HEK293 (cell line): Measurements from ENCODE around the gene ZCCHC2.

Source experiments
- CTCF ChIA-PET: fragments of 350-600 bp; formaldehyde crosslinking; extraction: SDS; loops from one replicate; lab custom pipeline; 2021; ENCODE audit warnings: antibody characterized with exemption; lab: Yijun Ruan, JAX
- POLR2A ChIA-PET: fragments of 300-600 bp; formaldehyde crosslinking; extraction: SDS; loops from one replicate; lab custom pipeline; 2020; ENCODE audit warnings: antibody characterized with exemption, inconsistent platforms; lab: Yijun Ruan, JAX
- H3K27ac ChIP-seq: fragments of 200-500 bp; sonication (Bioruptor generic); 2 replicates; pipeline ENCODE4 v1.5.1; 2014; ENCODE audit warnings: low read depth, low read length, control low read depth, inconsistent platforms; ENCODE audit errors: extremely low read depth
- H3K36me3 ChIP-seq, 2 experiments: fragments of 200-500 bp in 1 of 2; sonication (Bioruptor generic) in 1 of 2; 1 replicate in 1 of 2; 2 replicates in 1 of 2; pipeline ENCODE4 v1.5.1; 2014 to 2017; ENCODE audit warnings: inconsistent platforms in 2 of 2, low read length in 2 of 2; ENCODE audit not compliant: control insufficient read depth in 2 of 2, insufficient read depth in 1 of 2
- H3K4me1 ChIP-seq: fragments of 200-500 bp; sonication (Bioruptor generic); 2 replicates; pipeline ENCODE4 v1.5.1; 2014; ENCODE audit warnings: mild to moderate bottlenecking, low read length, inconsistent platforms; ENCODE audit not compliant: control insufficient read depth, insufficient read depth
- H3K4me3 ChIP-seq: 2 replicates; pipeline ENCODE4 v1.5.1; 2011; ENCODE audit warnings: low read depth, mild to moderate bottlenecking, control low read depth, low read length, moderate library complexity
- H3K9me3 ChIP-seq: fragments of 200-500 bp; sonication (Bioruptor generic); 2 replicates; pipeline ENCODE4 v1.5.1; 2014; ENCODE audit warnings: low read depth, low read length, inconsistent platforms; ENCODE audit not compliant: control insufficient read depth, insufficient read depth
- ELK4 ChIP-seq: IDR thresholded peaks from 2 replicates; pipeline ENCODE4 v1.6.1; 2011; ENCODE audit warnings: mild to moderate bottlenecking, low read depth, low read length, borderline replicate concordance
- IKZF3 ChIP-seq: fragments of 450-650 bp; IDR thresholded peaks from 2 replicates; pipeline ENCODE4 v1.5.0; 2018; ENCODE audit warnings: missing biosample characterization, mild to moderate bottlenecking, missing genetic modification characterization, moderate library complexity
- KLF9 ChIP-seq: fragments of 450-650 bp; formaldehyde crosslinking; IDR thresholded peaks from 2 replicates; pipeline ENCODE4 v1.5.1; 2016; ENCODE audit warnings: missing biosample characterization, missing genetic modification characterization, low read depth
- OSR2 ChIP-seq: fragments of 450-650 bp; formaldehyde crosslinking; IDR thresholded peaks from 2 replicates; pipeline ENCODE4 v1.5.1; 2016; ENCODE audit warnings: missing biosample characterization, missing genetic modification characterization
- RBAK ChIP-seq: fragments of 450-650 bp; formaldehyde crosslinking; IDR thresholded peaks from 2 replicates; pipeline ENCODE4 v1.5.1; 2016; ENCODE audit warnings: missing biosample characterization, missing genetic modification characterization
- SP2 ChIP-seq: fragments of 450-650 bp; formaldehyde crosslinking; IDR thresholded peaks from 2 replicates; pipeline ENCODE4 v1.5.1; 2016; ENCODE audit warnings: missing biosample characterization, missing genetic modification characterization
- ZBTB1 ChIP-seq: fragments of 450-650 bp; formaldehyde crosslinking; IDR thresholded peaks from 2 replicates; pipeline ENCODE4 v1.5.1; 2016; ENCODE audit warnings: missing biosample characterization, missing genetic modification characterization
- ZBTB7A ChIP-seq: fragments of 450-650 bp; formaldehyde crosslinking; IDR thresholded peaks from 2 replicates; pipeline ENCODE4 v1.5.1; 2016; ENCODE audit warnings: low read depth, missing biosample characterization, missing genetic modification characterization
- ZFP41 ChIP-seq: fragments of 450-650 bp; formaldehyde crosslinking; IDR thresholded peaks from 2 replicates; pipeline ENCODE4 v1.5.1; 2016; ENCODE audit warnings: missing biosample characterization, missing genetic modification characterization, borderline replicate concordance
- ZNF114 ChIP-seq: fragments of 450-650 bp; formaldehyde crosslinking; IDR thresholded peaks from 2 replicates; pipeline ENCODE4 v1.5.0; 2017; ENCODE audit warnings: missing biosample characterization, missing genetic modification characterization
- ZNF157 ChIP-seq: fragments of 450-650 bp; formaldehyde crosslinking; IDR thresholded peaks from 2 replicates; pipeline ENCODE4 v1.5.1; 2016; ENCODE audit warnings: missing biosample characterization, missing genetic modification characterization
- ZNF214 ChIP-seq: fragments of 450-650 bp; formaldehyde crosslinking; IDR thresholded peaks from 2 replicates; pipeline ENCODE4 v1.5.1; 2017; ENCODE audit warnings: missing biosample characterization, mild to moderate bottlenecking, missing genetic modification characterization, borderline replicate concordance
- ZNF354C ChIP-seq: fragments of 450-650 bp; formaldehyde crosslinking; IDR thresholded peaks from 2 replicates; pipeline ENCODE4 v1.5.1; 2016; ENCODE audit warnings: missing biosample characterization, missing genetic modification characterization, low read depth, borderline replicate concordance
- ZNF394 ChIP-seq: fragments of 450-650 bp; formaldehyde crosslinking; IDR thresholded peaks from 2 replicates; pipeline ENCODE4 v1.5.1; 2016; ENCODE audit warnings: missing biosample characterization, missing genetic modification characterization, mild to moderate bottlenecking, moderate library complexity, borderline replicate concordance
- ZNF423 ChIP-seq: fragments of 450-650 bp; formaldehyde crosslinking; IDR thresholded peaks from 2 replicates; pipeline ENCODE4 v1.5.1; 2016; ENCODE audit warnings: missing biosample characterization, missing genetic modification characterization
- ZNF426 ChIP-seq: fragments of 450-650 bp; formaldehyde crosslinking; IDR thresholded peaks from 2 replicates; pipeline ENCODE4 v1.5.1; 2017; ENCODE audit warnings: missing biosample characterization, missing genetic modification characterization, mild to moderate bottlenecking, inconsistent platforms, moderate library complexity
- ZNF501 ChIP-seq: fragments of 450-650 bp; formaldehyde crosslinking; IDR thresholded peaks from 2 replicates; pipeline ENCODE4 v1.5.1; 2016; ENCODE audit warnings: missing biosample characterization, missing genetic modification characterization
- ZNF626 ChIP-seq: fragments of 450-650 bp; sonication (Bioruptor Pico); formaldehyde crosslinking; IDR thresholded peaks from 2 replicates; pipeline ENCODE4 v1.5.1; 2018; ENCODE audit warnings: missing biosample characterization, missing genetic modification characterization, inconsistent platforms
- ZNF704 ChIP-seq: fragments of 450-650 bp; formaldehyde crosslinking; IDR thresholded peaks from 2 replicates; pipeline ENCODE4 v1.5.1; 2016; ENCODE audit warnings: missing biosample characterization, missing genetic modification characterization
- ZNF792 ChIP-seq: fragments of 450-650 bp; formaldehyde crosslinking; IDR thresholded peaks from 2 replicates; pipeline ENCODE4 v1.5.1; 2016; ENCODE audit warnings: missing biosample characterization, missing genetic modification characterization
- TF ChIP-seq, protein P1 (sequence below): fragments of 450-650 bp; formaldehyde crosslinking; IDR thresholded peaks from 2 replicates; pipeline ENCODE4 v1.5.1; 2016; ENCODE audit warnings: missing biosample characterization, missing genetic modification characterization, low read depth
- TF ChIP-seq, protein P2 (sequence below): fragments of 450-650 bp; formaldehyde crosslinking; conservative IDR thresholded peaks from 2 replicates; pipeline ENCODE4 v1.5.1; 2016; ENCODE audit warnings: low read depth, missing biosample characterization, missing genetic modification characterization
- TF ChIP-seq, protein P3 (sequence below): fragments of 450-650 bp; formaldehyde crosslinking; IDR thresholded peaks from 2 replicates; pipeline ENCODE4 v1.5.1; 2017; ENCODE audit warnings: missing biosample characterization, missing genetic modification characterization
- TF ChIP-seq, protein P4 (sequence below): fragments of 450-650 bp; formaldehyde crosslinking; IDR thresholded peaks from 2 replicates; pipeline ENCODE4 v1.5.1; 2017; ENCODE audit warnings: missing biosample characterization, missing genetic modification characterization

The ZCCHC2 gene

DNA sequence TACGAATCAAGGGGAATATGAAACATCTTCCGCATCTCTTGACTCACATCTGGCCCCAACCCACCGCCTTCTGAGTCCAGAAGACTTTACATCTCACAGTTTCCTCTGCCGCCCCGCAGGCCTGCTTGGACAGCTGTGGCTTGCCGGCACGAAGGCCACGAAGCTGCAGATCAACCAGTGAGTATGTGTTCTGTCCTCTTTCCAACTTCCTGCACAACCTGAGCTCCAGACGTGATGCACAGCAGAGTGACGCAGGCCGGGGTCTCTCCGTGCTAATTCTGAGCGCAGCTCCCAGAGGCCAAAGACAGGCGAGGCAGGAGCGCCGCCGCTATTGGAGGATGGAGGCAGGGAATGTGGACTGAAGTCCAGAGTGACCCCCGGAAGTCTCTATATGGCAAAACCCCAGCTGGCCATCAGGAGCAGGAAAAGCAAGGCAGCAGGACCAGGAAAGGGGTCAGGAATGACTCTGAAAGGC, 93.5 kb downstream of the ZCCHC2 start:
- no peak for TF ChIP-seq ZNF157 (tag by site-specific recombination)
- no peak for TF ChIP-seq ZNF792 (tag by site-specific recombination)
- no peak for TF ChIP-seq ZBTB1 (tag by site-specific recombination)
- no peak for TF ChIP-seq OSR2
- TF ChIP-seq IKZF3: no peak
- TF ChIP-seq ELK4: no peak
- TF ChIP-seq, protein P1, sequence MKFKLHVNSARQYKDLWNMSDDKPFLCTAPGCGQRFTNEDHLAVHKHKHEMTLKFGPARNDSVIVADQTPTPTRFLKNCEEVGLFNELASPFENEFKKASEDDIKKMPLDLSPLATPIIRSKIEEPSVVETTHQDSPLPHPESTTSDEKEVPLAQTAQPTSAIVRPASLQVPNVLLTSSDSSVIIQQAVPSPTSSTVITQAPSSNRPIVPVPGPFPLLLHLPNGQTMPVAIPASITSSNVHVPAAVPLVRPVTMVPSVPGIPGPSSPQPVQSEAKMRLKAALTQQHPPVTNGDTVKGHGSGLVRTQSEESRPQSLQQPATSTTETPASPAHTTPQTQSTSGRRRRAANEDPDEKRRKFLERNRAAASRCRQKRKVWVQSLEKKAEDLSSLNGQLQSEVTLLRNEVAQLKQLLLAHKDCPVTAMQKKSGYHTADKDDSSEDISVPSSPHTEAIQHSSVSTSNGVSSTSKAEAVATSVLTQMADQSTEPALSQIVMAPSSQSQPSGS (tag by site-specific recombination): no peak
- no peak for TF ChIP-seq ZNF354C (tag by site-specific recombination)
- TF ChIP-seq ZNF626 (tag by site-specific recombination): no peak
- TF ChIP-seq, protein P2, sequence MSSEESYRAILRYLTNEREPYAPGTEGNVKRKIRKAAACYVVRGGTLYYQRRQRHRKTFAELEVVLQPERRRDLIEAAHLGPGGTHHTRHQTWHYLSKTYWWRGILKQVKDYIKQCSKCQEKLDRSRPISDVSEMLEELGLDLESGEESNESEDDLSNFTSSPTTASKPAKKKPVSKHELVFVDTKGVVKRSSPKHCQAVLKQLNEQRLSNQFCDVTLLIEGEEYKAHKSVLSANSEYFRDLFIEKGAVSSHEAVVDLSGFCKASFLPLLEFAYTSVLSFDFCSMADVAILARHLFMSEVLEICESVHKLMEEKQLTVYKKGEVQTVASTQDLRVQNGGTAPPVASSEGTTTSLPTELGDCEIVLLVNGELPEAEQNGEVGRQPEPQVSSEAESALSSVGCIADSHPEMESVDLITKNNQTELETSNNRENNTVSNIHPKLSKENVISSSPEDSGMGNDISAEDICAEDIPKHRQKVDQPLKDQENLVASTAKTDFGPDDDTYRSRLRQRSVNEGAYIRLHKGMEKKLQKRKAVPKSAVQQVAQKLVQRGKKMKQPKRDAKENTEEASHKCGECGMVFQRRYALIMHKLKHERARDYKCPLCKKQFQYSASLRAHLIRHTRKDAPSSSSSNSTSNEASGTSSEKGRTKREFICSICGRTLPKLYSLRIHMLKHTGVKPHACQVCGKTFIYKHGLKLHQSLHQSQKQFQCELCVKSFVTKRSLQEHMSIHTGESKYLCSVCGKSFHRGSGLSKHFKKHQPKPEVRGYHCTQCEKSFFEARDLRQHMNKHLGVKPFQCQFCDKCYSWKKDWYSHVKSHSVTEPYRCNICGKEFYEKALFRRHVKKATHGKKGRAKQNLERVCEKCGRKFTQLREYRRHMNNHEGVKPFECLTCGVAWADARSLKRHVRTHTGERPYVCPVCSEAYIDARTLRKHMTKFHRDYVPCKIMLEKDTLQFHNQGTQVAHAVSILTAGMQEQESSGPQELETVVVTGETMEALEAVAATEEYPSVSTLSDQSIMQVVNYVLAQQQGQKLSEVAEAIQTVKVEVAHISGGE (tag by site-specific recombination): no peak
- TF ChIP-seq, all 188 proteins: peak for 0
- CTCF ChIA-PET: interaction anchor here (0.5 to 1.7 kb wide), 2 partner anchors 31 to 822 kb away, joined by 3 to 8 read pairs; no protein-coding TSS in a partner anchor
- Histone ChIP-seq H3K27ac (no peak overlapping the region), H3K4me3 (no peak overlapping the region), H3K36me3 (no peaks in the 10 kb centered on the region), H3K4me1 (no peaks in the 10 kb centered on the region), H3K9me3 (no peaks in the 10 kb centered on the region)
- POLR2A ChIA-PET: no interaction called here

- Histone ChIP-seq H3K36me3 (no peaks in the 10 kb centered on the region), H3K9me3 (no peaks in the 10 kb centered on the region), H3K4me3 (no peak overlapping the region), H3K27ac (no peak overlapping the region), H3K4me1 (no peaks in the 10 kb centered on the region)
- ChIA-PET CTCF (interaction anchor here (0.6 to 1.0 kb wide), 5 partner anchors 33 to 1161 kb away, joined by 3 to 6 read pairs (median 3); no protein-coding TSS in a partner anchor), POLR2A (no interaction called here)
- TF ChIP-seq ZNF114 (no peak), ZNF501 (tag by site-specific recombination) (no peak), KLF9 (tag by site-specific recombination) (no peak), ZNF426 (tag by site-specific recombination) (no peak), SP2 (no peak), ZNF704 (tag by site-specific recombination) (no peak), ZNF214 (tag by site-specific recombination) (no peak), ZBTB7A (tag by site-specific recombination) (no peak), ZNF394 (no peak), ZFP41 (tag by site-specific recombination) (no peak), ZNF423 (tag by site-specific recombination) (no peak), RBAK (tag by site-specific recombination) (no peak)
- TF ChIP-seq, protein P3, sequence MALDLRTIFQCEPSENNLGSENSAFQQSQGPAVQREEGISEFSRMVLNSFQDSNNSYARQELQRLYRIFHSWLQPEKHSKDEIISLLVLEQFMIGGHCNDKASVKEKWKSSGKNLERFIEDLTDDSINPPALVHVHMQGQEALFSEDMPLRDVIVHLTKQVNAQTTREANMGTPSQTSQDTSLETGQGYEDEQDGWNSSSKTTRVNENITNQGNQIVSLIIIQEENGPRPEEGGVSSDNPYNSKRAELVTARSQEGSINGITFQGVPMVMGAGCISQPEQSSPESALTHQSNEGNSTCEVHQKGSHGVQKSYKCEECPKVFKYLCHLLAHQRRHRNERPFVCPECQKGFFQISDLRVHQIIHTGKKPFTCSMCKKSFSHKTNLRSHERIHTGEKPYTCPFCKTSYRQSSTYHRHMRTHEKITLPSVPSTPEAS: no peak
- TF ChIP-seq, protein P4, sequence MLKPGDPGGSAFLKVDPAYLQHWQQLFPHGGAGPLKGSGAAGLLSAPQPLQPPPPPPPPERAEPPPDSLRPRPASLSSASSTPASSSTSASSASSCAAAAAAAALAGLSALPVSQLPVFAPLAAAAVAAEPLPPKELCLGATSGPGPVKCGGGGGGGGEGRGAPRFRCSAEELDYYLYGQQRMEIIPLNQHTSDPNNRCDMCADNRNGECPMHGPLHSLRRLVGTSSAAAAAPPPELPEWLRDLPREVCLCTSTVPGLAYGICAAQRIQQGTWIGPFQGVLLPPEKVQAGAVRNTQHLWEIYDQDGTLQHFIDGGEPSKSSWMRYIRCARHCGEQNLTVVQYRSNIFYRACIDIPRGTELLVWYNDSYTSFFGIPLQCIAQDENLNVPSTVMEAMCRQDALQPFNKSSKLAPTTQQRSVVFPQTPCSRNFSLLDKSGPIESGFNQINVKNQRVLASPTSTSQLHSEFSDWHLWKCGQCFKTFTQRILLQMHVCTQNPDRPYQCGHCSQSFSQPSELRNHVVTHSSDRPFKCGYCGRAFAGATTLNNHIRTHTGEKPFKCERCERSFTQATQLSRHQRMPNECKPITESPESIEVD: no peak
These were observed 95.2 kb downstream of the ZCCHC2 start for GRCh38 chr18:62617793-62618591.
